Neuronal stem cell (in vitro differentiated cells): ENCODE measurements around the gene SLC6A18.

Source experiments
- DNase-seq: peaks from one replicate; pipeline ENCODE4 v3.0.0-alpha.2; 2013; ENCODE audit warnings: low spot score
- H2AFZ ChIP-seq: one replicate; pipeline ENCODE4 v1.6.1; 2013; ENCODE audit warnings: mild to moderate bottlenecking, low read length, inconsistent platforms
- H2AK5ac ChIP-seq: 2 replicates; pipeline ENCODE4 v1.6.1; 2013; ENCODE audit warnings: low read depth, mild to moderate bottlenecking, inconsistent platforms, low read length, moderate library complexity, mixed read lengths
- H2BK120ac ChIP-seq: 2 replicates; pipeline ENCODE4 v1.6.1; 2013; ENCODE audit warnings: low read depth, mild to moderate bottlenecking, inconsistent platforms, low read length, moderate library complexity, mixed read lengths
- H2BK12ac ChIP-seq: one replicate; pipeline ENCODE4 v1.6.1; 2013; ENCODE audit warnings: low read length, inconsistent platforms
- H2BK15ac ChIP-seq: 2 replicates; pipeline ENCODE4 v1.6.1; 2013; ENCODE audit warnings: mild to moderate bottlenecking, low read length, inconsistent platforms, mixed read lengths
- H2BK5ac ChIP-seq: one replicate; pipeline ENCODE4 v1.6.1; 2013; ENCODE audit warnings: inconsistent platforms, mild to moderate bottlenecking, low read length, moderate library complexity
- H3K14ac ChIP-seq: one replicate; pipeline ENCODE4 v1.6.1; 2013; ENCODE audit warnings: low read length, inconsistent platforms
- H3K18ac ChIP-seq: 2 replicates; pipeline ENCODE4 v1.6.1; 2013; ENCODE audit warnings: low read length, inconsistent platforms
- H3K23ac ChIP-seq: 2 replicates; pipeline ENCODE4 v1.6.1; 2013; ENCODE audit warnings: low read depth, mild to moderate bottlenecking, mixed read lengths, low read length, inconsistent platforms; ENCODE audit not compliant: poor library complexity
- H3K27ac ChIP-seq: replicated peaks from 3 replicates; pipeline ENCODE4 v1.5.1; 2013; ENCODE audit warnings: low read length, inconsistent platforms
- H3K27me3 ChIP-seq, 3 experiments: 2 replicates each; pipeline ENCODE4 v1.6.1; 2013; ENCODE audit warnings: low read length in 3 of 3, mild to moderate bottlenecking in 2 of 3, inconsistent platforms in 1 of 3, low read depth in 1 of 3, mixed read lengths in 1 of 3, moderate library complexity in 1 of 3; ENCODE audit not compliant: control insufficient read depth in 3 of 3, insufficient read depth in 3 of 3
- H3K36me3 ChIP-seq, 2 donors: replicated peaks in 1 of 2; 2 replicates each; pipeline ENCODE4 v1.6.1; 2013; ENCODE audit warnings: low read length in 2 of 2; ENCODE audit not compliant: control insufficient read depth in 2 of 2, insufficient read depth in 2 of 2
- H3K4ac ChIP-seq: 2 replicates; pipeline ENCODE4 v1.6.1; 2013; ENCODE audit warnings: inconsistent platforms, mild to moderate bottlenecking, low read length, moderate library complexity
- H3K4me1 ChIP-seq, 2 donors: 1 replicate in 1 of 2; 2 replicates in 1 of 2; pipeline ENCODE4 v1.6.1; 2013; ENCODE audit warnings: low read length in 2 of 2, low read depth in 1 of 2; ENCODE audit not compliant: control insufficient read depth in 2 of 2, insufficient read depth in 1 of 2
- H3K4me2 ChIP-seq: one replicate; pipeline ENCODE4 v1.6.1; 2013; ENCODE audit warnings: mild to moderate bottlenecking, low read length, inconsistent platforms; ENCODE audit not compliant: insufficient read depth, poor library complexity, severe bottlenecking
- H3K4me3 ChIP-seq, 2 donors: 2 replicates each; pipeline ENCODE4 v1.5.1; 2013; ENCODE audit warnings: low read length in 2 of 2, mild to moderate bottlenecking in 2 of 2, inconsistent platforms in 1 of 2, moderate library complexity in 1 of 2
- H3K79me1 ChIP-seq: one replicate; pipeline ENCODE4 v1.6.1; 2013; ENCODE audit warnings: low read depth, mild to moderate bottlenecking, inconsistent platforms, low read length, moderate library complexity
- H3K9ac ChIP-seq: one replicate; pipeline ENCODE4 v1.6.1; 2013; ENCODE audit warnings: mild to moderate bottlenecking, low read depth, low read length, inconsistent platforms; ENCODE audit not compliant: poor library complexity
- H3K9me3 ChIP-seq, 2 donors: replicated peaks in 1 of 2; 2 replicates each; pipeline versions ENCODE3 to v1.6.1; 2013; ENCODE audit warnings: low read length in 2 of 2, mild to moderate bottlenecking in 2 of 2, inconsistent platforms in 1 of 2, low read depth in 1 of 2, mixed read lengths in 1 of 2, moderate library complexity in 1 of 2; ENCODE audit not compliant: control insufficient read depth in 2 of 2, insufficient read depth in 1 of 2
- H4K8ac ChIP-seq: one replicate; pipeline ENCODE4 v1.6.1; 2013; ENCODE audit warnings: low read depth, mild to moderate bottlenecking, inconsistent platforms, low read length, moderate library complexity
- H4K91ac ChIP-seq: one replicate; pipeline ENCODE4 v1.6.1; 2013; ENCODE audit warnings: low read length, low read depth, mild to moderate bottlenecking, inconsistent platforms; ENCODE audit not compliant: poor library complexity
- whole genome bisulfite sequencing, 2 donors: extraction: QIAGEN DNeasy Blood & Tissue Kit; methylation state at CpG; one replicate each; pipeline ENCODE4 v1.1.7; 2013; ENCODE audit warnings: missing lambda C conversion rate in 2 of 2, mixed read lengths in 1 of 2; ENCODE audit not compliant: insufficient read length in 2 of 2, insufficient replicate concordance in 1 of 2; ENCODE audit errors: extremely low coverage in 2 of 2; 5-methylcytosine and 5-hydroxymethylcytosine counted together

The SLC6A18 gene

GRCh38 chr5:1249366-1250280 is 24.4 kb downstream of the SLC6A18 start:
- peaks cover 0 to 26% (median 0%) of the 10 kb centered on the region in 3 experiments for H3K27me3 ChIP-seq
- H2BK120ac ChIP-seq, result no peak overlapping the region
- H3K14ac ChIP-seq, result peak overlapping the region; percentile 38
- no peaks in the 10 kb centered on the region for H3K4me1 ChIP-seq
- no peak overlapping the region for H2AFZ ChIP-seq
- no peak overlapping the region for H3K9ac ChIP-seq
- no peak overlapping the region for H3K18ac ChIP-seq
- DNase-seq, result no peak
- no peaks in the 10 kb centered on the region for H3K9me3 ChIP-seq
- peak overlapping the region; percentile 17 for H4K8ac ChIP-seq
- no peak overlapping the region for H3K27ac ChIP-seq
- H3K23ac ChIP-seq, result peak overlapping the region; percentile 85
- H3K36me3 ChIP-seq, result no peaks in the 10 kb centered on the region
- H3K79me1 ChIP-seq, result no peaks in the 10 kb centered on the region
- H3K4me3 ChIP-seq, result no peak overlapping the region
- H2AK5ac ChIP-seq, result no peak overlapping the region
- no peak overlapping the region for H2BK15ac ChIP-seq
- no peak overlapping the region for H2BK5ac ChIP-seq
- no CpG with 5 or more reads among the region's 29 CpGs for WGBS, 2 donors
- no peak overlapping the region for H3K4me2 ChIP-seq
- no peak overlapping the region for H3K4ac ChIP-seq
- no peak overlapping the region for H2BK12ac ChIP-seq
- no peak overlapping the region for H4K91ac ChIP-seq

GRCh38 chr5:1251678-1252580 is 26.7 kb downstream of the SLC6A18 start:
- H2BK12ac ChIP-seq, result no peak overlapping the region
- no peak overlapping the region for H3K4me2 ChIP-seq
- no peak overlapping the region for H2AK5ac ChIP-seq
- H3K18ac ChIP-seq, result no peak overlapping the region
- H3K27ac ChIP-seq, result no peak overlapping the region
- no CpG with 5 or more reads among the region's 27 CpGs for WGBS, 2 donors
- no peaks in the 10 kb centered on the region for H3K9me3 ChIP-seq
- H2BK15ac ChIP-seq, result no peak overlapping the region
- no peaks in the 10 kb centered on the region for H3K36me3 ChIP-seq
- H2AFZ ChIP-seq, result no peak overlapping the region
- H3K79me1 ChIP-seq, result no peaks in the 10 kb centered on the region
- no peak overlapping the region for H3K4ac ChIP-seq
- peaks cover 0 to 31% (median 0%) of the 10 kb centered on the region in 3 experiments for H3K27me3 ChIP-seq
- no peak overlapping the region for H3K4me3 ChIP-seq
- H3K9ac ChIP-seq, result no peak overlapping the region
- no peak overlapping the region for H4K91ac ChIP-seq
- no peak overlapping the region for H3K14ac ChIP-seq
- H2BK5ac ChIP-seq, result no peak overlapping the region
- H4K8ac ChIP-seq, result no peak overlapping the region
- no peak for DNase-seq
- peaks cover 0 to 5% of the 10 kb centered on the region in 2 donors for H3K4me1 ChIP-seq
- H2BK120ac ChIP-seq, result no peak overlapping the region
- peak overlapping the region; percentile 34 for H3K23ac ChIP-seq

- Histone ChIP-seq H4K91ac (no peak overlapping the region), H3K4me2 (no peak overlapping the region), H2BK120ac (no peak overlapping the region), H2AK5ac (no peak overlapping the region), H3K27ac (no peak overlapping the region), H3K9me3 (no peaks in the 10 kb centered on the region), H3K36me3 (no peaks in the 10 kb centered on the region), H3K4me3 (no peak overlapping the region), H2BK15ac (no peak overlapping the region), H2BK12ac (no peak overlapping the region), H3K79me1 (no peaks in the 10 kb centered on the region), H3K14ac (no peak overlapping the region), H2BK5ac (no peak overlapping the region), H4K8ac (no peak overlapping the region), H3K4ac (no peak overlapping the region), H3K18ac (no peak overlapping the region), H3K27me3 (peaks cover 0 to 31% (median 0%) of the 10 kb centered on the region in 3 experiments), H3K9ac (no peak overlapping the region), H3K4me1 (peaks cover 0 to 5% of the 10 kb centered on the region in 2 donors), H2AFZ (no peak overlapping the region), H3K23ac (no peak overlapping the region)
- no peak for DNase-seq
- no CpG with 5 or more reads among the region's 9 CpGs for WGBS, 2 donors
Observed at GRCh38 chr5:1252681-1253080, 27.5 kb downstream of the SLC6A18 start.
